ENCODE results near the gene KIF17.
"Not testable (repeated sequence)": the region's sequence is repeated elsewhere in the genome, so short reads cannot be mapped to it uniquely, and the experiment has no call there.

Gene KIF17

DNA sequence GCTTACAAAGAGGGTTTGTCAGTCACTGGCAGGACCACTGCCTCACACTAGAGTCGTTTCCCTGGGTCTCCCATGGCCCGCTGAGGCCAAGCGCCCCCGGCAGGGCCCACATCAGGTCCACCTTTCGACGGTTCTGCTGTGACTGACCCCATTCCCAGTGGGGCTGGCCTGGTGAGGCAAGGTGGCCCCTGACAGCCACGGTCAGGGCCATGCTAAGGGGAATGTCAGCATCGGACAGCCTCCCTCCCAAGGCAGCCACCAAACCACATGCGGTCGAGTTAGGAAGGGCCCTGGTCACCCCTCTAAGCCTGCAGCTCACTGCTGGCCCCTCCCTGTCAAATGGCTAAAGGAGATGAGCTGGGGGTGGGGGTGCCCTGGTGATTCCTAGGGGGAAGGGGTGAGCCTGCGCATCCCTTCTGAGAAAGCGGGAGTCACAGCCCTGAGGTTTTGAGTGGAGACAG lies 2.9 kb upstream of the KIF17 start:
- H3K27ac ChIP-seq (ENCODE audit: low read depth in 2 of 2, low read length in 2 of 2), result no peak overlapping the region

DNA sequence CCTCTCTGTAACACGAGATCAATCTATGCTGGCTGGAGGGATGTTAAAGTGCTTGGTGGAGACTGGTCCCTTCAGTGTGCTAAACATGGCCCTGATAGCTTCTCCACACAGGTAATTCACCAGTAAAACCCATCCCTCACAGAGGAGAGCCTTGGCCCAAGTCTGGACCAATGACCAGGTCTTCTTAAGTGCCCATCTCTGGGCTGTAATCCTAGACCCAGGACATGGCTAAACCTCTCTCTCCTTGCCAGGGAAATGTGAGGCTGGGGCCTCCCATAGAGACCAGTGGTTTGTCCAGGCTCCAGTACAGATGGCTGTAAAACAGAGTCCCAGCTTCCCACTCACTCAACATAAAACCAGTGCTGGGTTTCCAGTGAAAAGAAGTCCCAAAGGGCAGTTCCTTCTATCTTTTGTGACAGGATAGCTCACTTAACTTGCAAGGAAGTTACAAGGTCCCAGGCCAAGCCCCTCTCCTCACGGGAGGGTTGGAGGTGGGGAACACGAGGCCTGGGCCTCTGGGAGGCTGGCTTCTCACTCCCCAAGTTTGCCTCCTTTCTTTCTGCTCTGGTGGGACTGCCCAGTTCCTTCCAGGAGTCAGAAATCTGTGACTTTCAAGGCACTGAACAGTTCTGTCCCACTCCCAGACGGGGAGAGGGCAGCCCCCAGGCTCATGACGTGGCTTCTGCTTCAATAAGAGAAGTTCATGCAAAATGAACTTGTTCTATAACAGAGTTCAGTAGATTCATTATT lies 2.2 kb upstream of the KIF17 start:
- no peak overlapping the region for H3K27ac ChIP-seq (ENCODE audit: low read depth in 2 of 2, low read length in 2 of 2)
- H3K4me1 ChIP-seq (ENCODE audit: control insufficient read depth in 2 of 2, insufficient read depth in 2 of 2, low read length in 2 of 2), result peaks cover 3 to 5% of the 10 kb centered on the region in 2 donors
- H3K9ac ChIP-seq (ENCODE audit: low read depth in 1 of 2, low read length in 2 of 2), result no peak overlapping the region
- H3K4me3 ChIP-seq (ENCODE audit: low read length in 2 of 2), result no peak overlapping the region
- peaks cover 11 to 13% of the 10 kb centered on the region in 2 donors for H3K27me3 ChIP-seq (ENCODE audit: control insufficient read depth in 2 of 2, insufficient read depth in 2 of 2, low read length in 2 of 2)
- no peaks in the 10 kb centered on the region for H3K36me3 ChIP-seq (ENCODE audit: control insufficient read depth in 2 of 2, insufficient read depth in 2 of 2, low read length in 2 of 2)
- H3K9me3 ChIP-seq (ENCODE audit: control insufficient read depth in 2 of 2, low read length in 2 of 2), result no peaks in the 10 kb centered on the region

More for the DNA sequence above, 2.9 kb upstream of the KIF17 start:
- Histone ChIP-seq H3K9me3 (ENCODE audit: control insufficient read depth in 2 of 2, low read length in 2 of 2) (no peaks in the 10 kb centered on the region), H3K36me3 (ENCODE audit: control insufficient read depth in 2 of 2, insufficient read depth in 2 of 2, low read length in 2 of 2) (no peaks in the 10 kb centered on the region), H3K27me3 (ENCODE audit: control insufficient read depth in 2 of 2, insufficient read depth in 2 of 2, low read length in 2 of 2) (peaks cover 11 to 13% of the 10 kb centered on the region in 2 donors), H3K4me1 (ENCODE audit: control insufficient read depth in 2 of 2, insufficient read depth in 2 of 2, low read length in 2 of 2) (peaks cover 3 to 5% of the 10 kb centered on the region in 2 donors), H3K4me3 (ENCODE audit: low read length in 2 of 2) (no peak overlapping the region), H3K9ac (ENCODE audit: low read depth in 1 of 2, low read length in 2 of 2) (no peak overlapping the region)

DNA sequence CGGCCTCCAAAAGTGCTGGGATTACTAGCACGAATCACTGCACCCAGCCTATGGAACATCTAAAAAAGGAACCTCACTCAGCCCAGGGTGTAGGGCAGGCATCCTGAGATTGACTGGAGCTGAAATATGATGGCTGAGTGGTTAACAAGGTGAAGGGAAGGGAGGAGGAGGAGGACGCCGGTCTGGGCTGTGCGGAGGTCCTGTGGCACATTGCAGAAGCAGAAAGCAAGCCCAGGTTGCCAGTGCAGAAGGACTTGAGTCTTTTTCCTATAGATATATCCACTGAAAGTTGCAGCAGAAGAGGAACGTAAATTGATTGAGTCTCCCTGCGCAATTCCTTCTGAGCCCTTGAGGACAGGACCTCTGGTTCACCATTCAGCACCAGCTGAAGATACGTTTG lies 1.5 kb upstream of the KIF17 start:
- Histone ChIP-seq H3K9me3 (ENCODE audit: control insufficient read depth in 2 of 2, low read length in 2 of 2) (no peaks in the 10 kb centered on the region), H3K36me3 (ENCODE audit: control insufficient read depth in 2 of 2, insufficient read depth in 2 of 2, low read length in 2 of 2) (no peaks in the 10 kb centered on the region), H3K4me1 (ENCODE audit: control insufficient read depth in 2 of 2, insufficient read depth in 2 of 2, low read length in 2 of 2) (peaks cover 3 to 5% of the 10 kb centered on the region in 2 donors), H3K27ac (ENCODE audit: low read depth in 2 of 2, low read length in 2 of 2) (no peak overlapping the region), H3K27me3 (ENCODE audit: control insufficient read depth in 2 of 2, insufficient read depth in 2 of 2, low read length in 2 of 2) (peaks cover 11 to 13% of the 10 kb centered on the region in 2 donors), H3K9ac (ENCODE audit: low read depth in 1 of 2, low read length in 2 of 2) (no peak overlapping the region), H3K4me3 (ENCODE audit: low read length in 2 of 2) (no peak overlapping the region)

DNA sequence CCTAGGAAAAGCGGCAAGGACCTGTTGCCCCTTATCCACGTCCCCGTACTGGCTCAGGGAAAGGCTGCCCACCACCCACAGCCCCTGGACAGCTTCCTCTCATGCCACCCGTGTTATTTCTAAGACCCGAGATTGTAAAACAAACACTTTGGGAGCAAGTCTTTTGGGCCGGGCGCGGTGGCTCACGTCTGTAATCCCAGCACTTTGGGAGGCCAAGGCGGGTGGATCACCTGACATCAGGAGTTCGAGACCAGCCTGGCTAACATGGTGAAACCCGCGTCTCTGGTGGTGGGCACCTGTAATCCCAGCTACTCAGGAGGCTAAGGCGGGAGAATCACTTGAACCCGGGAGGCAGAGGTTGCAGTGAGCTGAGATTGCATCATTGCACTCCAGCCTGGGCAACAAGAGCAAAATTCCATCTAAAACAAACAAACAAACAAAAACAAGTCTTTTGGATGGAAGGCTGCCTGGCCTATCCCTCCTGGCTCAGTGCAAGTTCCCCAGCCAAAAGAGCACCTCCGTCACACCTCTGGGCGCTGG lies 606 bp upstream of the KIF17 start:
- not testable (repeated sequence) for H3K4me1 ChIP-seq (ENCODE audit: control insufficient read depth in 2 of 2, insufficient read depth in 2 of 2, low read length in 2 of 2); H3K4me3 ChIP-seq (ENCODE audit: low read length in 2 of 2); H3K9me3 ChIP-seq (ENCODE audit: control insufficient read depth in 2 of 2, low read length in 2 of 2); H3K9ac ChIP-seq (ENCODE audit: low read depth in 1 of 2, low read length in 2 of 2); H3K27ac ChIP-seq (ENCODE audit: low read depth in 2 of 2, low read length in 2 of 2); H3K36me3 ChIP-seq (ENCODE audit: control insufficient read depth in 2 of 2, insufficient read depth in 2 of 2, low read length in 2 of 2)
- peaks cover 11 to 13% of the 10 kb centered on the region in 2 donors for H3K27me3 ChIP-seq (ENCODE audit: control insufficient read depth in 2 of 2, insufficient read depth in 2 of 2, low read length in 2 of 2)

DNA sequence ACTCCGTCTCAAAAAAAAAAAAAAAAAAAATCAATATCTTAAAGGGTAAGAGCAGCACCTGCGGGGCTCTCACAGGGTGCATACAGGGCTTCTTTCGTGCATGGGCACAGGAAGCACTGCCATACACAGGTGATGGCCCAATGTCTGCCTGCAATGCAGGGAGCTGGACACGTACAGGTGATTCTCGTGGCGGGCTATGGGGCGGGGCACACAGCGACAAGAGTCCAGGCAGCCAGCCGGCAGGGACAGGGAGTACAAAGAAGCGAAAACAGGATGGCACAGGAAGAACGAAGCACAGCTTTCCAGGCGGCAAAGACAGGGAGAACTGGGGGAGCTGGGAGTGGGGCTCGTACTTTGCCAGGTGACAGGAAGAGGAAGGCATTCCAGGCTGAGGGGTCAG lies 1.6 kb downstream of the KIF17 start:
- H3K4me1 ChIP-seq (ENCODE audit: control insufficient read depth in 2 of 2, insufficient read depth in 2 of 2, low read length in 2 of 2), result peaks cover 3 to 5% of the 10 kb centered on the region in 2 donors
- H3K27me3 ChIP-seq (ENCODE audit: control insufficient read depth in 2 of 2, insufficient read depth in 2 of 2, low read length in 2 of 2), result peaks cover 11 to 13% of the 10 kb centered on the region in 2 donors
- no peaks in the 10 kb centered on the region for H3K36me3 ChIP-seq (ENCODE audit: control insufficient read depth in 2 of 2, insufficient read depth in 2 of 2, low read length in 2 of 2)
- no peak overlapping the region for H3K9ac ChIP-seq (ENCODE audit: low read depth in 1 of 2, low read length in 2 of 2)
- H3K27ac ChIP-seq (ENCODE audit: low read depth in 2 of 2, low read length in 2 of 2), result no peak overlapping the region
- no peaks in the 10 kb centered on the region for H3K9me3 ChIP-seq (ENCODE audit: control insufficient read depth in 2 of 2, low read length in 2 of 2)
- H3K4me3 ChIP-seq (ENCODE audit: low read length in 2 of 2), result no peak overlapping the region

DNA sequence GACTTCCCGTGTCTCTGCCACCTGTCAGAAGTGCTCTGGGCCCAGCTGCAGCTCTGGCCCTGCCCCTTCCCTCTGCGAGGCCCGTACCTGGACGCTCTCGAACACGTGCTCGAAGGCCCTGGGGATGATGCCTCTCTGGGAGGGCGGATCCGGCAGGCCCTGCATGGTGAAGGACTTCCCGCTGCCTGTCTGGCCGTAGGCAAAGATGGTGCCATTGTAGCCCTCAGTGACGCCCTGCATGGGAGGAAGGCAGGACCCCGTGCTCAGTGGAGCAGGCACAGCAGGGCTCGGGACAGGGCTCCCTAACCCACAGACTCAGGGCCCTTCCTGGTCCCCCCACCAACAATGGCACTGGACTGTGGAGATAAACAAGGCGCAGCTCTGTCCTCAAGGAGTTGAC lies 2.4 kb downstream of the KIF17 start:
- no peaks in the 10 kb centered on the region for H3K36me3 ChIP-seq (ENCODE audit: control insufficient read depth in 2 of 2, insufficient read depth in 2 of 2, low read length in 2 of 2)
- H3K9me3 ChIP-seq (ENCODE audit: control insufficient read depth in 2 of 2, low read length in 2 of 2), result no peaks in the 10 kb centered on the region
- no peak overlapping the region for H3K27ac ChIP-seq (ENCODE audit: low read depth in 2 of 2, low read length in 2 of 2)
- no peak overlapping the region for H3K4me3 ChIP-seq (ENCODE audit: low read length in 2 of 2)
- peaks cover 11 to 13% of the 10 kb centered on the region in 2 donors for H3K27me3 ChIP-seq (ENCODE audit: control insufficient read depth in 2 of 2, insufficient read depth in 2 of 2, low read length in 2 of 2)
- peaks cover 3 to 5% of the 10 kb centered on the region in 2 donors for H3K4me1 ChIP-seq (ENCODE audit: control insufficient read depth in 2 of 2, insufficient read depth in 2 of 2, low read length in 2 of 2)
- H3K9ac ChIP-seq (ENCODE audit: low read depth in 1 of 2, low read length in 2 of 2), result no peak overlapping the region

DNA sequence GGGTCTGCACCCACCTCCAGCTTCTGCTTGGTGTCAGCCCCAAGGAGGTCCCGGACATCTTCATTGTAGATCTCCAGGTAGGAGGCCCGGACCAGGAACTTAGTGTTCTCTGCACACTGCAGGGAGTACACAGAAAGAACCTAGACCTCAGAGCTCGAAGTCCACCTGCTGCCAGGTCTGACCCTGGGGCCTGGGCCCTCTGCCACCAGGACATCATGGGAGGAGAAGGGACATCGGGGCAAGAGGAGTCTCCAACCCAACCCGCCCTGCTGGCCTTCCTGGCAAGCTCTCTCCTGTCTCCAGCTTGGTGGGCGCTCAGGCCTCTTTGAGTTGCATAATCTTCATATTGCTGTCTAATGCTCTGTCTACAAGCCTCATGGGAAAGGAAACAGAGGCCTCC lies 4.4 kb downstream of the KIF17 start:
- no peak overlapping the region for H3K27ac ChIP-seq (ENCODE audit: low read depth in 2 of 2, low read length in 2 of 2)
- no peaks in the 10 kb centered on the region for H3K9me3 ChIP-seq (ENCODE audit: control insufficient read depth in 2 of 2, low read length in 2 of 2)
- H3K27me3 ChIP-seq (ENCODE audit: control insufficient read depth in 2 of 2, insufficient read depth in 2 of 2, low read length in 2 of 2), result peaks cover 11% of the 10 kb centered on the region in 2 donors
- no peak overlapping the region for H3K9ac ChIP-seq (ENCODE audit: low read depth in 1 of 2, low read length in 2 of 2)
- H3K36me3 ChIP-seq (ENCODE audit: control insufficient read depth in 2 of 2, insufficient read depth in 2 of 2, low read length in 2 of 2), result no peaks in the 10 kb centered on the region
- no peak overlapping the region for H3K4me3 ChIP-seq (ENCODE audit: low read length in 2 of 2)
- H3K4me1 ChIP-seq (ENCODE audit: control insufficient read depth in 2 of 2, insufficient read depth in 2 of 2, low read length in 2 of 2), result peaks cover 3 to 5% of the 10 kb centered on the region in 2 donors

DNA sequence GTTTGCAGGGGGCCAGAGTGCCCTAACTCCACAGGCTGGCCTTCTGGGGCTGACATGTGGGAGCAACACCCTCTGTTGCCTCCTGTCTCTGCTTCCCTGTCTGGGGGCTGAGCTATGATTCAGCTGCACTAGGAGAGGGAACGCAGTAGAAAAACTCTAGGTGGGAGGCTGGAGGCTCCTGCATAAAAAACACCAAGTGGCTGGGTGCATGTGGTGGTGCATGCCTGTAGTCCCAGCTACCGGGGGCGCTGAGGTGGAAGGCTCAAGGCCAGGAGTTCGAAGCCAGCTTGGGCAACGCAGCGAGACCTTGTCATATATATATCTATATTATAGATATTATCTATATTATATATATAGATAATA lies 5.6 kb downstream of the KIF17 start:
- H3K27me3 ChIP-seq (ENCODE audit: control insufficient read depth in 2 of 2, insufficient read depth in 2 of 2, low read length in 2 of 2), result peaks cover 7 to 8% of the 10 kb centered on the region in 2 donors
- H3K27ac ChIP-seq (ENCODE audit: low read depth in 2 of 2, low read length in 2 of 2), result no peak overlapping the region
- H3K36me3 ChIP-seq (ENCODE audit: control insufficient read depth in 2 of 2, insufficient read depth in 2 of 2, low read length in 2 of 2), result no peaks in the 10 kb centered on the region

DNA sequence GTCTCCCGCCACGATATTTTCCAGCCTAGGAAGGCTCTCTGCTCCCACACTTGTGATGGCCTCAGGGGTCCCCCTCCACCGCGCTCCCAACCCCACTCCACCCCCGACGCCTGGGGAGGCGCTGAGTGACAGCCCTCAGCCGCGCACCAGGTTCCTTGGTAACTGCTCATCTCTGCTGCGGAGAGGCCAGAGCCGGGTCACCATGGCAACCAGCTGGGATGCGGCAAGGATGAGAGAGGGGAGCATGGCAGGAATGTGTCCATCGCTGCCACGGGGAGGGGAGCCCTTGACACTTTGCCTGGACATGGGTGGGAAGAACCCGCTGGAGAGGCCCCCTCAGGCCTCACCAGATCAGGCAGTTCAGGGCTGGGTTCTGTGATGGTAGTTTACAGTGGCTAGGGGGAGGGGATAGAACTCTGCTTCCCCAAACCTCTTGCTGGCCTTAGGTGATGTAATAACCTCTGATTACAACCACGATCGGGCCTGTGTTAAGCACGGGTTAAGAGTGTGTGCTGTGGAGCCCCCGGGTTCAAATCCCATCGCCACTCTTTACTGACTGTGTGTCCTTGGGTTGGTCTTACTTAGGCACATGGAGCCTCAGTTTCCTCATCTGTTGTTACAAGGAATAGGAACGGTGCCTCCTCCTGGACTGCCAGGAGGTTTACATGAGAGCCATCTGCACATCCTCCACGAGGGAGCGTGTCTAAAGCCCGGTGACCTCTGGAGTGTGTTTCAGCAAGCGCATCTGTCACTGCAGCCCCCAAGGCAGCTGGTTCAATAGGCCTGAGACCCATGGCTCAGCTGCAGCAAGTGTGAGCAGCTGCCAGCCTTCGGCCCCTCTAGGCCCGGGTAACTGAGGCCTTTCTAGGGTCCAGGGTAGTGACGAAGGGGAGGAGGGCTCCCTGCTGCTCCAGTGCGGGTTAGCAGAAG lies 6.3 kb downstream of the KIF17 start:
- no peaks in the 10 kb centered on the region for H3K9me3 ChIP-seq (ENCODE audit: control insufficient read depth in 2 of 2, low read length in 2 of 2)
- no peaks in the 10 kb centered on the region for H3K36me3 ChIP-seq (ENCODE audit: control insufficient read depth in 2 of 2, insufficient read depth in 2 of 2, low read length in 2 of 2)
- no peaks in the 10 kb centered on the region for H3K4me1 ChIP-seq (ENCODE audit: control insufficient read depth in 2 of 2, insufficient read depth in 2 of 2, low read length in 2 of 2)
- H3K27ac ChIP-seq (ENCODE audit: low read depth in 2 of 2, low read length in 2 of 2), result no peak overlapping the region
- peaks cover 4 to 5% of the 10 kb centered on the region in 2 donors for H3K27me3 ChIP-seq (ENCODE audit: control insufficient read depth in 2 of 2, insufficient read depth in 2 of 2, low read length in 2 of 2)
- H3K9ac ChIP-seq (ENCODE audit: low read depth in 1 of 2, low read length in 2 of 2), result no peak overlapping the region
- no peak overlapping the region for H3K4me3 ChIP-seq (ENCODE audit: low read length in 2 of 2)

More for the DNA sequence above, 5.6 kb downstream of the KIF17 start:
- H3K4me1 ChIP-seq (ENCODE audit: control insufficient read depth in 2 of 2, insufficient read depth in 2 of 2, low read length in 2 of 2), result peaks cover 0 to under 1% of the 10 kb centered on the region in 2 donors
- no peaks in the 10 kb centered on the region for H3K9me3 ChIP-seq (ENCODE audit: control insufficient read depth in 2 of 2, low read length in 2 of 2)
- H3K9ac ChIP-seq (ENCODE audit: low read depth in 1 of 2, low read length in 2 of 2), result no peak overlapping the region
- H3K4me3 ChIP-seq (ENCODE audit: low read length in 2 of 2), result no peak overlapping the region
